NCI-H82 (cell line): Measurements from ENCODE around the gene ASIC3.
A peak's percentile ranks its signal among the peaks of the same experiment; 100 is the strongest.

Experiments used
- DNase-seq: peaks from one replicate; lab custom pipeline; 2025; lab: John Stamatoyannopoulos, UW

Gene ASIC3

GRCh38 chr7:151085691-151086620 lies 37.6 kb downstream of the ASIC3 start, which contains the start of gene AGAP3:
TSS of gene AGAP3 (plus strand) at chr7:151086475. CDS start at chr7:151086742, 267 bp downstream.
- peak; percentile 93 for DNase-seq

DNA sequence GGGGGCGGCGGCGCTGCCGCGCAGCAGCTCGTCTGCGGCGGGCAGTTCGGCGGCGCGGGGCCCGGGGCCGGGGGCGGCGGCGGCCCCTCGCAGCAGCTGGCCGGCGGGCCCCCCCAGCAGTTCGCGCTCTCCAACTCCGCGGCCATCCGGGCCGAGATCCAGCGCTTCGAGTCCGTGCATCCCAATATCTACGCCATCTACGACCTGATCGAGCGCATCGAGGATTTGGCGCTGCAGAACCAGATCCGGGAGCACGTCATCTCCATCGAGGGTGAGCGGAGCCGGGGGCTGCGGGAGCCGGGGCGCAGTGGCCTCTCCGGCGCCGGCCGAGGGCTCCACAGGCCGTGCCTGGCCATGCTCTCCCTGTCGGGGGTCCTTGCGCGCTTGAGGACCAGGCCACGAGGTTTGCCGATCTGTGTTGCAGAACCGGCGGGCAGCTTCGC lies 38.5 kb downstream of the ASIC3 start:
- peak; percentile 49 for DNase-seq

DNA sequence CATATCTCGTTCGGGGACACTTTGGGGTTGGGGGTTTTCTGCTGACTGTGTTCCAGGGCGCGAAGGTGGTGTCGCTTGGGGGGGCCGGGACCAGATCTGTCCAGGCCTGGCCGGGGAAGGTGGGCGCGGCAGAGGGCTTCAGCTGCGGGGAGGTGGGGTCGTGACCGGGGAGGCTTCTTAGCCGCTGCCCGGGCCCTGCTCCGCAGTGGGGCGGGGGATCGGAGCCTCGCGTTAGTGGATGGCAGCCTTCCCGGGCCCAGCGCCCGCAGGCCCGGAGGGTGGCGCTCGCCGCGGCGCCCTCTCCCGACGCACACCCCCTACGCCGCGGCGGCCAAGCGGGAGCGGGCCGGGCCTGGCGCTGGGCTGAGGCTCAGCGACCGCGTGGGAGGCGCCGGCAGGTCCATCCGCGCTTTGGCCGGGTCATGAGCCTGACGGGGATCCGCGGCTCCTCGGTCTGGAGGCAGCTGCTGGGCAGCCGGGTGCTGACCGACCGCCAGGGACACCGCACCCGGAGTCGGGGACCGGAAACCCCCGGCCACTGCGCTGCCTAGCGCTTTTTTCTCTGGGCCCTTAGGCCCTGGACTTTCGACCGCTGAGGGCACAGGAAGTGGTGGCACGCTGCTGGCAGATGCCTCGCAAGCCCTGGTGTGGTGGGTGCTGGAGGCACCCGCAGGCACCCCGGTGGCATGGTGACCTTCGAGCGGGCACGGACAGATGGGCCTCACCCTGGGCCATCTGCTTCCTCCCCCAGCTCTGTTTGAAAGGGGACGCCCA lies 39.1 kb downstream of the ASIC3 start:
- peak; percentile 77 for DNase-seq

- DNase-seq = peak; percentile 20
Observed at GRCh38 chr7:151088019-151088855, 39.9 kb downstream of the ASIC3 start.

DNA sequence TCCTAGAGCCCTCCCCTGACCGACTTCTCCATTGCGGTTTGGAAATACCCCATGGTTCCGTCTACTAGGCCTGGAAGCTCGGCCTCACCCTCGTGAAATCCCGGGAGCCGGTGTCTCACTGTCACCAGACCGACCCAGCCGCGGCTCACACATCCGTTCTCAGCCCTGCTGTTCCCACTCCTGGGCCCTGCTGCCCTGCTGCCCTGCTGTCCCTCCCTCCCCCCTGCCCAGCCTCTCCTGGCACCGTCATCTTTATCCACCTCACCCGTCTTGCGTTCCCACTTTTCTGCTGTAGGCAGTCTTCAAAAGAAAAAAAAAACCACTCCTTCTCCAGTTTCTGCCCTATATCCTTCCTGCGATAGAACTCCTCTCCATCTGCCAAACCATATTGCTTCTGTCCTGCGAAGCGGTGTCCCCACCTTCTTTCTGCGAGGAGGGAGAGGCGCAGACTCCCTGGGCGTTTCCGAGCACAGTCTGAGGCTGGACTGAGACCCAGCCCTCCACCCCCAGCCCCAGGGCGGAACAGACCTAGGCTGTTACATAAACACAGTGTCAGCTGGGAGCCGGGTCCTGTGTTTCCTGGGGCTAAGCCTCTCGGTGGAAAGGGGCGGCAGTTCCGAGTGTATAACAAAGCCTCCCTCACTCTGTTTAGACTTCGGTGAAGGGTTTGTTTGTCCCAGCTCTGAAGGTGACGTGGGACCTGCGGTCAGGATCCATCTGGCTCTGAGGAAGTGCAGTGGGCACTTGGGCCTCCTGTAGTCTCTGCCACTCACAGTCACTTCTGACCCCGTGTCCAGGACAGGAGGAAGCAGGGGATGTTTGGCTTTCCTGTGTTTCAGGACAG lies 40.7 kb downstream of the ASIC3 start:
- DNase-seq = peak; percentile 44

DNA sequence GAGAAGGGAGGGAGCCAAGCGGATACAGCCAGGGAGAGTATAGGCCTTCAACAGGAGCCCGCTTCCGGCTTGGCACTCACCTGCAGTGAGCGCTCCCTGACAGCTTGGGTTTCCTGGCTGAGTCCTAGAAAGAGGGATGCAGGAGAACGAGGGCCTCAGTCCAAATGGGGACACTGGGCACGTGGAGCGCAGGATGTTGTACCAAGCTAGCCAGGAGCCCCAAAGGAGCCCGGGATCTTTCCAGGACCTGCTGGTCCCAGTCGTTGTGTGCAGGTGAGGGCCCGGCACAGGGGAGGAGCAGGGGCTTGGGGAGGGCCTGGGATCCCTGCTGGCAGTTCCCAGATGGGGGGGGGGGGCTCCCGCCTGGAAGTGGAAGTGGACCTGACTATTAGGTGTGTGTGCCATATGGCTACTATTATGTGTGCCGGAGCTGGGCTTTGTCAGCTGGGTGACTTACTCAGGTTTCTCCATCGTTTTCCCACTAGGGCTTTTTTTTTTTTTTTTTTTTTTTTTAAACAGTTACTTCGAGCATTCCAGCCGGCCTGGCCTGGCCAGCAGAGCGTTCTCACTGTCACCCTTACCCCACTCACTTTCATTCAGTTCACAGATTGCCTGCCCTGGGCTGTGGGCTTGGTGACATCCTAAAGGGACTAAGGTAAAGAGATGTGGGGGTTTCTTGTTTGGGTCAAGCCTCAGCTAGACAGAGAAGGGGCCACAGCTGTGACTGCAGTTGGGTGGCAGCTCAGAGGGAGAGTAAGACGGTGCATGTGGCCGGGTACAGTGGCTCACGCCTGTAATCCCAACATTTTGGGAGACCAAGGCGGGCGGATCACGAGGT lies 41.8 kb downstream of the ASIC3 start:
- peak; percentile 30 for DNase-seq

DNA sequence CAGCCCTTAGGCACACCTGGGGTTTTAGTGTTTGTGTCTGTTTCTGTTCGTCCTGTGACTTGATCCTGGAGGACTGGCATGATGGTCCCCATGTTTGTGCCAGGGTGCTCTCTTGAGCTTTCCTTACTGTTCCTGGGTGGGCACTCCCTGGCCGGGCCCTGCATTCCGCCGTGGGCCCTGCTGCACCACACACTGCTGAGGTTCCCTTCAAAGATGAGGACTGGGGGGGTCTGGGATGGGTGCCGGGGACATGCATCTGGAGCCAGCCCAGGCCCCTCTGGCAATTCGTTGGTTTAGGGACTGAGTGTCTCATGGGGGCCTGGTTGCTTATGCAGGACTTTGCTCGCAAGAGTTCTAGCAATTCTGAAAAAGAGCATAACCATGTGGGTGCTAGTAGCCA lies 42.7 kb downstream of the ASIC3 start:
- no peak for DNase-seq

- DNase-seq = peak; percentile 44
Observed at GRCh38 chr7:151091431-151091830, 43.1 kb downstream of the ASIC3 start.

DNA sequence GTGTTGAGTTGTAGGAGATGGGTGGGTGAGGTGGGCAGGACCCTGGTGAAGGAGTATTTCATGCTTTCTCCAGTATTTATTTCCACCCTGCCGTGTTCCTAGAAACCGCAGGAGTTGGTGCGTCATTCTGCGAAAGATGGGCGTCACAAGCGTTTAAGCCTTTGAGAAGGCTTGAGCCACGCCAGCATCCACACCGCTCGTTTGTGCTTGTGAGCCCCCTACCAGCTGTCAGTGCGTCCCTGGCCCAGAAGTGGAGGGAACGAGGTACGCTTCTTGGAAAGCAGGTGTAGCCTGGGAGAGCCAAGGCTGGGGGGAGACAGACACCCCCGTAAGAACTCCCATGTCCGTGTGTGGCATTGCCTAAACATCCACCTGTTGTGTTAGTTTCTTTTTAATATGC lies 43.7 kb downstream of the ASIC3 start:
- no peak for DNase-seq

DNA sequence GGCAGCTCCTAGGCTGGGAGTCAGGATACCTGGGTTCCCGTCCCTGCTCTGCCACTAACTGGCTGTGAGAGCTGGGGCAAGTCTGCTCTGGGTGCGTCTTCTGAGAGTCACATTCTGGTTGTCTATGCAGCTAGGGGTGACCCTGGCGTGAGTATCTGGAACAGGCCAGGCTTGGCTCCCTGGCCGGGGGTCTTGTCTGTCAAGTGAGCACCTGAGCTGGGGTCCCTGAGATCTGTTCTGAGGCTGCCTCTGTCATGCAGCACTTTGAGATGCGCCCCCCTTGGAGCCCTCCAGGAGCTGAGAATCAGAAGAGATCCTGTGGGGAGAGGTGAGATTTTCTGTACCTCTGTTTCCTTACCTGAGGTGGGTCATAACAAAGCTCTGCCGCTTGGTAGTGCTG lies 45.4 kb downstream of the ASIC3 start:
- no peak for DNase-seq

DNA sequence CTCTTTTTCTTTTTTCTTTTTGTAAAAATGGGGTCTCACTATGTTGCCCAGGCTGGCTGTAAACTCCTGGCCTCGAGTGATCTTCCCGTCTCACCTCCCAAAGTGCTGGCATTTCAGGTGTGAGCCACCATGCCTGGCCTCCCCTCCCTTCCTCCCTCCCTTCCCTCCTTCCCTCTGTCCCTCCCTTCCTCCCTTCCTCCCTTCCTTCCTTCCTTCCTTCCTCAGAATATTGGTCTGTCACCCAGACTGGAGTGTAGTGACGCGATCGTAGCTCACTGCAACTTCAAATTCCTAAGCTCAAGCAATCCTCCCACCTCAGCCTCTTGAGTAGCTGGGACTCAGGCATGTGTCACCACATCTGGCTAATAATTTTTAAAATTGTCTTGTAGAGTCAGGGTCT lies 46.3 kb downstream of the ASIC3 start:
- DNase-seq = no peak

- DNase-seq = no peak
Observed at GRCh38 chr7:151095123-151095797, 46.9 kb downstream of the ASIC3 start.

DNA sequence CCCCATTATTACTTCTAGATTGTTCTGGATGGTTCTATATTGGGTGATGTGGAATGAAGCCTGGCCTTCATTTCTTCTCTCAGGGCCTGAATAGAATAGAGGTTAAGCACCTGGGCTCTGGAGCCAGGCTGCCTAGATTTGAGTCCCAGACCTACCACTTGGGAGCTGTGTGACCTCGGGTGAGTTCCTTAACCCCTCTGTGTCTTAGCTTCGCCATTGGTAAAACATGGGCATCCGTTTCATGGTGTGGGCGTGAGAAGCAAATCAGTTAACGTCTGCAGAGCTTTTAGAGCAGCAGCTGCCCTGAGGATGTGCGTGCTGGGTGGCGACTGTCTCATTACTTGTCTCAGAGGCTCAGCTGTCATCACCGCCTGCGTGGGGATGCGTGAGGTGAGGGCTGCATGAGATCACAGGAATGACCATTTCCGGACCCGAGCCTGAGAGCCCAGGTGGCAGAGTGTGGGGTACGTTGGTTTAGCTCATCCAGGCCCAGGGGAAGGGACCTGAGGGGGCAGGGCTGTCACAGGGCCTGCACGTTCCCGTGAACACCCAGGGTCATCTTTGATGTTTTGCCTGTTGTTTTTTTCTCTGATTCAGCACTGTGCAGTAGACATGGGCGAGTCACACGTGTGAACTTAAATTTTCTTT lies 47.6 kb downstream of the ASIC3 start:
- no peak for DNase-seq

- no peak for DNase-seq
Observed at GRCh38 chr7:151099486-151100211, 51.3 kb downstream of the ASIC3 start.

- no peak for DNase-seq
Observed at GRCh38 chr7:151100921-151101320, 52.6 kb downstream of the ASIC3 start.

DNA sequence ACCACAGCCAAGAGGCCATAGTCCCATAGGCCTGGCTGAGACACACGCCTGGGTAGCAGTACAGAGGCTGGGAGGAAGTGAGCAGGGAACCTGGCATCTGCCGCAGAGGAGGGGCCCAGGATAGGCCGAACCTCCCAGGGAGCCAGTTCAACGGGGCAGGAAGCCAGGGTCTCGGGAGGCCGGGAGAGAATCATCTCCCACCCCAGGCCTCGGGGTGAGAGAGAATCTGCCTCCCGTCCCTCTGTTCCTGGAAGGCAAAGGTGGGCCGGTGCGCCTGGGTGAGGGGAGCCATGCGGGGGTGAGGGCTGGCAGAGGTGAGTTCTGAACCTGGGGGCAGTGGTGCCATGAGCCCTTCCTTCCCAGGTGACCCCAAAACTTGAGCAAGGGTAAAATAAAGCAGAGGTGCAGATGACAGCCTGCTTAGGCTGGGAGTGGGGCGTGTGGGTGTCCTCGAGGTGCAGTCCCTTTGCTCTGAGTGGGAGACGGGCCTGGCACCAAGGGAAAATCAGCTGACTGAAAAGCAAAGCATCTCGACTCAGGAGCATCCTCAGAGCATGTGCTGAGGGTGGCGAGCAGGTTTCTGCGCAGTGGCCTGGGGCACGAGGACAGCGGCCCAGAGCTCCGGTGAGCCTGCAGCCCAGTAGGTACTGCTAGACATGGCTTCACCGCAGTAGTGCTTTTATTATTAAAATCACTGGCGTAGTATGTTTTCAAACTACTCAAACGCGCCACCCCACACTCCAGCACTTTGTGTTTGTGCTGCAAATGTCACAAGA lies 53.5 kb downstream of the ASIC3 start:
- DNase-seq = no peak
